22Rv1 (cell line): ENCODE measurements around the gene KLK1.

Experiments used
- H3K27ac ChIP-seq: fragments of 450-650 bp; 2 replicates; pipeline ENCODE4 v1.5.1; 2017
- CTCF ChIP-seq: fragments of 450-650 bp; IDR thresholded peaks from 2 replicates; pipeline ENCODE4 v1.5.1; 2017; ENCODE audit warnings: mild to moderate bottlenecking
- ZFX ChIP-seq: fragments of 450-650 bp; IDR thresholded peaks from 2 replicates; pipeline ENCODE4 v1.6.1; 2017; ENCODE audit warnings: antibody characterized with exemption, borderline replicate concordance

The KLK1 gene

GRCh38 chr19:50835785-50836542, 12.4 kb upstream of the KLK1 start:
- TF ChIP-seq ZFX (no peak), CTCF (peak; percentile 24)
- H3K27ac ChIP-seq: peak overlapping the region; percentile 100

DNA sequence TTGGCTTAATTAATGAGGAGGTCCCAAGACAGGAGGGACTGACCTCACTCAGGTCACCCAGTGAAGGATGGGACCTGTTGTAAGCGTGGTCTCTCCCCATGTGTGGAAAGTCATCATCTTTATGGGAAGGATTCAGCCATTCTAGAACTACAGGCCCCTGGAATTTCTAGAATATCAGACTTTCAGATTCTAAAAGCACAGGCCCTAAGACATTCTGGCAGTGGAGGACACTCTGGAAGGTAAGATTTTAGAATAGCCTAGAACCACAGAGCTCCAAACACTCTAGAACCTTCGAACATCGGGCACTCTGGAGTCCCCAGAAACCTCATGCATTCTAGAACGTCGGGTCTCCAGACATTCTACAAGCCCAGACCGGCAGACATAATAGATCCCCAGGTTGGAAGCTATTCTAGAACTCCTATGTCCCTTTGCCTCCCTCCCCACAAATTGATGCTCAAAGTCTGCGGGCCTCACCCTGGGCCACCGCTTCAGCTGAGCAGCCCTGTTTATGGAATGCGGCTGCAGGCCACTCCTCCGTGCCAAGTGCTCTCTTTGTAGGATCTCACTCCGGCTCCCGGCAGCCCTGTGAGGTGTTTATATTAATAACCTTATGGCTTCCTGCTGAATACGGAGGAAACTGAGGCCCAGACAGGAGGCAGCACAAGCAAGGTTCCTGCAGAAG, 11.7 kb upstream of the KLK1 start:
- TF ChIP-seq ZFX (no peak), CTCF (no peak)
- H3K27ac ChIP-seq: peak overlapping the region; percentile 100

GRCh38 chr19:50833802-50834167, 10.2 kb upstream of the KLK1 start:
- TF ChIP-seq CTCF: no peak
- TF ChIP-seq ZFX: no peak
- peak overlapping the region; percentile 100 for H3K27ac ChIP-seq

GRCh38 chr19:50833117-50833801, 9.7 kb upstream of the KLK1 start, which contains the start of gene KLK15:
KLK15 (minus strand) TSS chr19:50833574; CDS start chr19:50831492, 2,082 bp downstream.
- peak within 1 kb of the TSS; percentile 100 for H3K27ac ChIP-seq
- TF ChIP-seq CTCF (no peak), ZFX (no peak)

- peak overlapping the region; percentile 100 for H3K27ac ChIP-seq
- TF ChIP-seq CTCF: no peak
- TF ChIP-seq ZFX: no peak
These were observed 9.1 kb upstream of the KLK1 start for GRCh38 chr19:50832666-50833065.

DNA sequence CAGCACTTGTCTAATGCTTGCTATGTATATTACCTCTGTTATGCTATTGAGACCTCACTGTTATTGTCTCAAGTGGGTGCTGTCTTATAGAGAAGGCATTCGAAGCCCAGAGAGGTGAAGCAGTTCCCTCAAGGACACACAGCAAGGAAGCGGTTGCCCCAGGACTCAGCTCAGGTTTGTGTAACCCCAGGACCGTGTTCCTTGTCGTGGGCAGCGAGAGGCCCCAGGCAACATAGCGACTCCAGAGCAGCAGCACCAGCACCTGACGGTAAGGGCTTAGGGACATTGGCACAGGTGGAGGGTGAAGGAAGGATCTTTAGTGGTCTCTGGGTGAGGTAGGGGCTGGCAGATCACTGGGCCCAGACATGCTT, 7.4 kb upstream of the KLK1 start:
- TF ChIP-seq CTCF (no peak), ZFX (no peak)
- H3K27ac ChIP-seq: 0 out of 2 replicates have a peak overlapping the region, but pooled peaks have one; percentile 5
